HL-60 (cell line): Measurements from ENCODE around the gene LAMP1.

Experiments used
- DNase-seq, 2 experiments: peaks; one replicate each; pipeline ENCODE4 v3.0.0-alpha.2; 2010 to 2020; ENCODE audit warnings: low read depth in 1 of 2, low spot score in 1 of 2
- H3K27ac ChIP-seq: fragments of 250-450 bp; sonication (Bioruptor Pico); replicated peaks from 2 replicates; pipeline ENCODE4 v1.5.1; 2020; ENCODE audit warnings: mild to moderate bottlenecking, moderate library complexity
- H3K27me3 ChIP-seq: fragments of 250-450 bp; sonication (Bioruptor Pico); 2 replicates; pipeline ENCODE4 v1.5.1; 2021; ENCODE audit warnings: mild to moderate bottlenecking, moderate library complexity; ENCODE audit not compliant: insufficient read depth, poor library complexity, severe bottlenecking
- H3K4me3 ChIP-seq: replicated peaks from 2 replicates; pipeline ENCODE4 v1.5.1; 2011; ENCODE audit warnings: mild to moderate bottlenecking, control low read depth, low read length; ENCODE audit not compliant: insufficient read depth
- CTCF ChIP-seq: IDR thresholded peaks from one replicate; pipeline ENCODE4 v1.5.1; 2011; ENCODE audit warnings: low read length, control low read depth, inconsistent platforms; ENCODE audit not compliant: insufficient read depth
- GABPA ChIP-seq: IDR thresholded peaks from 2 replicates; pipeline ENCODE4 v1.6.1; 2012; ENCODE audit warnings: low read depth
- POLR2AphosphoS5 ChIP-seq: IDR thresholded peaks from 2 replicates; pipeline ENCODE4 v1.6.1; 2012; ENCODE audit warnings: low read depth
- SPI1 ChIP-seq: IDR thresholded peaks from 2 replicates; pipeline ENCODE4 v1.6.1; 2012; ENCODE audit warnings: low read depth, mild to moderate bottlenecking, borderline replicate concordance
- TF ChIP-seq, protein P1 (sequence below): IDR thresholded peaks from 2 replicates; pipeline ENCODE4 v1.6.1; 2012; ENCODE audit warnings: low read depth; ENCODE audit not compliant: insufficient replicate concordance

The LAMP1 gene

DNA sequence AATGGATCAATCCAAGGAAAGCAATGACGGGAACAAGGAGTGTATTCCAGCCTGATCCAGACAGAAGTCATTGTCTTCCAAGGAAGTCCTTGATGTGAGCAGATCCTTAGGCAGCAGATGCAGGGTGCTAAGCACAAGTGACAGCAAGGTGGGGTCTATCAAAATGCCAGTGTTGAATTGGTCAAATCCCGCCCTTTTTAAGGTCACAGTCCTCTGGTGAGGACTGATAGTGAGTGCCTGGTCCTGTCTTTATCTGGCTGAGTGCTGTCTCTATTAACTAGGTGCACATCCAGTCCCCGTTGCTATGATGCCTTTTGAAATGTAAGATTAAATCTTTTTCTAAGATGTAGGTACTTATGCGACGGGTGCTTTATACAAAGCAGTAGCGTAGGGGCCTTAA lies 1.3 kb upstream of the LAMP1 start:
- Histone ChIP-seq H3K27me3 (no peaks in the 10 kb centered on the region), H3K27ac (no peak overlapping the region), H3K4me3 (no peak overlapping the region)
- TF ChIP-seq SPI1 (no peak), GABPA (no peak), CTCF (no peak), POLR2AphosphoS5 (no peak)
- TF ChIP-seq, protein P1, sequence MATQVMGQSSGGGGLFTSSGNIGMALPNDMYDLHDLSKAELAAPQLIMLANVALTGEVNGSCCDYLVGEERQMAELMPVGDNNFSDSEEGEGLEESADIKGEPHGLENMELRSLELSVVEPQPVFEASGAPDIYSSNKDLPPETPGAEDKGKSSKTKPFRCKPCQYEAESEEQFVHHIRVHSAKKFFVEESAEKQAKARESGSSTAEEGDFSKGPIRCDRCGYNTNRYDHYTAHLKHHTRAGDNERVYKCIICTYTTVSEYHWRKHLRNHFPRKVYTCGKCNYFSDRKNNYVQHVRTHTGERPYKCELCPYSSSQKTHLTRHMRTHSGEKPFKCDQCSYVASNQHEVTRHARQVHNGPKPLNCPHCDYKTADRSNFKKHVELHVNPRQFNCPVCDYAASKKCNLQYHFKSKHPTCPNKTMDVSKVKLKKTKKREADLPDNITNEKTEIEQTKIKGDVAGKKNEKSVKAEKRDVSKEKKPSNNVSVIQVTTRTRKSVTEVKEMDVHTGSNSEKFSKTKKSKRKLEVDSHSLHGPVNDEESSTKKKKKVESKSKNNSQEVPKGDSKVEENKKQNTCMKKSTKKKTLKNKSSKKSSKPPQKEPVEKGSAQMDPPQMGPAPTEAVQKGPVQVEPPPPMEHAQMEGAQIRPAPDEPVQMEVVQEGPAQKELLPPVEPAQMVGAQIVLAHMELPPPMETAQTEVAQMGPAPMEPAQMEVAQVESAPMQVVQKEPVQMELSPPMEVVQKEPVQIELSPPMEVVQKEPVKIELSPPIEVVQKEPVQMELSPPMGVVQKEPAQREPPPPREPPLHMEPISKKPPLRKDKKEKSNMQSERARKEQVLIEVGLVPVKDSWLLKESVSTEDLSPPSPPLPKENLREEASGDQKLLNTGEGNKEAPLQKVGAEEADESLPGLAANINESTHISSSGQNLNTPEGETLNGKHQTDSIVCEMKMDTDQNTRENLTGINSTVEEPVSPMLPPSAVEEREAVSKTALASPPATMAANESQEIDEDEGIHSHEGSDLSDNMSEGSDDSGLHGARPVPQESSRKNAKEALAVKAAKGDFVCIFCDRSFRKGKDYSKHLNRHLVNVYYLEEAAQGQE = no peak
- DNase-seq = no peak

- no peak for TF ChIP-seq CTCF
- TF ChIP-seq, protein P1 = no peak
- TF ChIP-seq GABPA = no peak
- TF ChIP-seq SPI1 = no peak
- no peak for TF ChIP-seq POLR2AphosphoS5
- peak in 1 of 2 experiments; percentile 52 for DNase-seq
- Histone ChIP-seq H3K27ac (peak overlapping the region; percentile 78), H3K27me3 (no peaks in the 10 kb centered on the region), H3K4me3 (peak overlapping the region; percentile 92)
Measured at GRCh38 chr13:113297370-113298042, 467 bp downstream of the LAMP1 start.

DNA sequence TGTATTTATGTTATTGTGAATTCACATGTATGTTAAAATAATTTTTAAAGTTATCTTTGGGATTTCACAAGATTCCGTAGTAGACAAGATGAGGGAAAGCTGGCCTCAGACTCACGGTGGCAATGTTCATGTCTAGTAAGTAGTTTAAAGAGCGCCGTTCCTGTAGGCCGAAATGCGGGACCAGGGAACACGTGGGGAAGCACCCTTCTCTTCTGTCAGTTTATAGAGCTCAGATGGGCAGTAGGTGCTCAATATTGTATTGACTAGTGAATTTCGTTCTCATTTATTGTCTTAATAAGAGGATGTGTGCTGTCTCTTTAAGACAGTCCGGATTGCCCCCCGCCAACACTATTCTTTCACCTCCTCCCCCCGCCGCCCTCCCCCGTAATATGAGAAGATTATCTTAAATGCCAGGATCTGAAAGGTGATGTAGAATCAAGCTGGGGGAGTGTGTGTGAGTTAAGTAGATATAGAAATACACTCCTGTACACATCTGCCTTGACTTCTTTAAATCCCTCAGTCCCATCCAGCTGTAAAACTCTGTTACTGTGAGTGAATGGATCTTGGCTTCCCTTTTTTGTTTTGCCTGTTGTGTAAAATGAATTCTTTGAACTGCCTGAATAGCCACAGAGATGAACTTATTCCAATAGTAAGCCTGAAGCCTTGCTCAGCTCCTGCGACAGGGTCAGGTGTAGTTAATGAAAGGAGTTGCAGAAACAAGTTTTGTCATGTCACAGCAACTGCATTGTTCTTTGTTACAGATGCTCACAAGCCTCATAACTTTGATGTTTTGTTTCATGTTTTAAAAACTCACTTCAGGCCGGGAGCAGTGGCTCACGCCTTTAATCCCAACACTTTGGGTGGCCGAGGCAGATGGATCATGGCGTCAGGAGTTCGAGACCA lies 1.3 kb downstream of the LAMP1 start:
- TF ChIP-seq, protein P1 = no peak
- peak; percentile 67; the same call in 1 of the 2 replicates for TF ChIP-seq SPI1
- DNase-seq = peak in 1 of 2 experiments; percentile 21
- H3K4me3 ChIP-seq = peak overlapping the region; percentile 92
- H3K27ac ChIP-seq = peak overlapping the region; percentile 78
- H3K27me3 ChIP-seq = no peaks in the 10 kb centered on the region
